ENCODE results near the gene PRPF6.

Gene PRPF6

DNA sequence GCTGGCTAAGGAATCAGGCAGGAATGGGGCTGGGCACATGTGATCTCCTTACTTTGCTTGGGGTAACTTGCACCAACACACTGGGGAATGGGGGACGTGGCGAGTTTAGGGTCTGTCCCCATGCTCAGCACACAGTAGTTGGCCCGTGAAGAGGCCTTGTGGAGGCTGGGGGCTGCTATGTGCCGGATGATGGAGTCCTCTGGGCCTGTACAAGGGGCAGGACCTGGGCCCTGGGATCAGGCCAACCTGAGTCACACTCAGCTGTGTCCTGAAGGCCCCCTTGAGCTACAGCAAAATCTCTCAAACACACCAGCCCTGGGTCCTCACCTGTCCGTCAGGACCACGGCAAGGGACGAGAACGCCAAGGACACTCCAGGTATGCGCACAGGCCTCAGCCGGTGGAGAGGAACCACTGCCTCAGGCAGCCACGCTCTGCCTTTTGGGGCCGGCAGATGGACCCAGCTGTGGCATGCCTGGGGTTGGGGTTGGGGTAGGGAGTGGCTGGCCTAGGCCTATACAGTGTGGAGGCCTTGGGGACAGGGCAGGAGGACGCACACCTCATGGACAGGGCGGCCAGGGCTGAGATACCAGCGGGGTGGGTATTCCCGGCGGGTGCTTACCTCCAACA lies 35.8 kb upstream of the PRPF6 start:
- TF ChIP-seq, protein P1, sequence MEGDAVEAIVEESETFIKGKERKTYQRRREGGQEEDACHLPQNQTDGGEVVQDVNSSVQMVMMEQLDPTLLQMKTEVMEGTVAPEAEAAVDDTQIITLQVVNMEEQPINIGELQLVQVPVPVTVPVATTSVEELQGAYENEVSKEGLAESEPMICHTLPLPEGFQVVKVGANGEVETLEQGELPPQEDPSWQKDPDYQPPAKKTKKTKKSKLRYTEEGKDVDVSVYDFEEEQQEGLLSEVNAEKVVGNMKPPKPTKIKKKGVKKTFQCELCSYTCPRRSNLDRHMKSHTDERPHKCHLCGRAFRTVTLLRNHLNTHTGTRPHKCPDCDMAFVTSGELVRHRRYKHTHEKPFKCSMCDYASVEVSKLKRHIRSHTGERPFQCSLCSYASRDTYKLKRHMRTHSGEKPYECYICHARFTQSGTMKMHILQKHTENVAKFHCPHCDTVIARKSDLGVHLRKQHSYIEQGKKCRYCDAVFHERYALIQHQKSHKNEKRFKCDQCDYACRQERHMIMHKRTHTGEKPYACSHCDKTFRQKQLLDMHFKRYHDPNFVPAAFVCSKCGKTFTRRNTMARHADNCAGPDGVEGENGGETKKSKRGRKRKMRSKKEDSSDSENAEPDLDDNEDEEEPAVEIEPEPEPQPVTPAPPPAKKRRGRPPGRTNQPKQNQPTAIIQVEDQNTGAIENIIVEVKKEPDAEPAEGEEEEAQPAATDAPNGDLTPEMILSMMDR (IDR thresholded peaks at IDR 0.05; ENCODE audit: insufficient read depth, low read length, missing control alignments), result no peak
- no peak for DNase-seq (ENCODE audit: low read depth, low spot score)
- CTCF ChIA-PET, result no interaction called here
- no peak overlapping the region for H3K4me3 ChIP-seq (ENCODE audit: low read depth, low read length)
- POLR2A ChIA-PET, result no interaction called here

DNA sequence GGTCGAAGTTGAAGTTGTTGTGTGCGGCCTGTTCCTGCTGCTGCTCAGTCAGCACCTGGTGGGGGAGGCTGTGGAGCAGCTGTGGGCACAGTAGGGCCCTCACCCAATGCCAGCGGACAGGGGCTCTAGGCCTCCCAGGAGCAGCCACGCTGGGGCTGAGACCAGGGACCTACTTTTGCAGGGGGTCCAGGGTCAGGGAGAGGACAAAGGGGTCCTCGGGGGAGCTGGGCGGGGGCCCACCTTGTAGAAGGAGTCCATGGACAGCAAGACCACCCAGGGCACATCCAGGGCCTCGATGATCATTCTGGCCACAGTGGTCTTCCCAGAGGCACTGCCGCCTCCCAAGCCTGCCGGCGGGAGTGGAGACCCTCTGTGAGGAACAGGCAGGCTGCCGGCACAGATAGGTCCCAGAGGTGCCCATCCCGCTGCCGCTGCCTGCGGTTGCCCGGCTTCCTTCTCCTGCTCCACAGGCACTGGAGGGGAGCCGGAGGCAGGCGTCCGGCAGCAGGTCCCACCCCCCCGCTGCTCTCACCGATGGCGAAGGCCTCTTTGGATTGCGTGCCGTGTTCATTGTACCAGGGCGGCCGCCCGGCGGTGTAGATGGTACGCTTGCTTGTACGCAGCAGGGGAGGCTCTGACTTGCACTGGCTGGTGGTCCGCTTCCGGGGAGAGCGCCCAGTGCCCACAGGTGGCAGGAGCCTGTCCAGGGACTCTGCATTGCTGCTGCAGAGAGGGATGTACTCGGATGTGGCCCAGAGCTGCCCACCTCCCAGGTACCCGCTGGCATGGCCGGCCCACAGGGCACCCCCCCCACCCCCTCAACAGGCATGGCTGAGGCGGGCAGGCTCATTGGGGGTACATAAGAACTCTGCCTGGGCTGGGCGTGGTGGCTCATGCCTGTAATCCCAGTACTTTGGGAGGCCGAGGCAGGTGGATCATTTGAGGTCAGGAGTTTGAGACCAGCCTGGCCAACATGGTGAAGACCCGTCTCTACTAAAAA lies 34.7 kb upstream of the PRPF6 start:
- TF ChIP-seq, protein P1 (IDR thresholded peaks at IDR 0.05; ENCODE audit: insufficient read depth, low read length, missing control alignments), result no peak
- DNase-seq (ENCODE audit: low read depth, low spot score), result no peak
- ChIA-PET POLR2A (no interaction called here), CTCF (no interaction called here)
- H3K4me3 ChIP-seq (ENCODE audit: low read depth, low read length), result no peak overlapping the region

DNA sequence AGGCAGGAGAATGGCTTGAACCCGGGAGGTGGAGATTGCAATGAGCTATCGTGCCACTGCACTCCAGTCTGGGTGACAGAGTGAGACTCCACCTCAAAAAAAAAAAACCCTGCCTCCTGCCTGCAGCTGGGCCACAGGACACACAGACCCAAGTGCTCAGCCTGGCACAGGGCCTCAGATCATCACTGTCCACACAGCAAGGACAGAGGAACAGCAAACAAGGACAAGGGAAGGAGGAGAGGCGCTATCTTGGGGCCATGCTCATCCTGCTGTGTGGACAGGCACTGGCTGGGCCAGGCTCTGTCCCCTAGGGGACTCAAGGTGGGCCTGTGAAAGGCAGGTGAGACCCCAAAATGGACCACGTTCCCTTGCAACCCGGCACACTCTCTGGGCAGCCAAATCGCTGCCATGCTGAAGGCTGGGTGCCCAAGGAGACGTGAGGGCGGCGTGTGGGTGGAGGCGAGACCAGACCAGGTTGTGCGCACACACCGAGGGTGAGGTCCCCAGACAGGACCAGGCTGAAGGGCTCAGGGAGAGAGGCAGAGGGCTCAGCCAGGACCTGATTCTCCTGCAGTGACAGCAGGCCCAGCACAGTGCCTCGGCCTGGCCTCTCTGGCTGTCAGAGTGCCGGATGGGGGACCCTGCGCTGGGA lies 33.8 kb upstream of the PRPF6 start:
- no peak overlapping the region for H3K4me3 ChIP-seq (ENCODE audit: low read depth, low read length)
- ChIA-PET CTCF (no interaction called here), POLR2A (no interaction called here)
- TF ChIP-seq, protein P1 (IDR thresholded peaks at IDR 0.05; ENCODE audit: insufficient read depth, low read length, missing control alignments), result no peak
- DNase-seq (ENCODE audit: low read depth, low spot score), result no peak

DNA sequence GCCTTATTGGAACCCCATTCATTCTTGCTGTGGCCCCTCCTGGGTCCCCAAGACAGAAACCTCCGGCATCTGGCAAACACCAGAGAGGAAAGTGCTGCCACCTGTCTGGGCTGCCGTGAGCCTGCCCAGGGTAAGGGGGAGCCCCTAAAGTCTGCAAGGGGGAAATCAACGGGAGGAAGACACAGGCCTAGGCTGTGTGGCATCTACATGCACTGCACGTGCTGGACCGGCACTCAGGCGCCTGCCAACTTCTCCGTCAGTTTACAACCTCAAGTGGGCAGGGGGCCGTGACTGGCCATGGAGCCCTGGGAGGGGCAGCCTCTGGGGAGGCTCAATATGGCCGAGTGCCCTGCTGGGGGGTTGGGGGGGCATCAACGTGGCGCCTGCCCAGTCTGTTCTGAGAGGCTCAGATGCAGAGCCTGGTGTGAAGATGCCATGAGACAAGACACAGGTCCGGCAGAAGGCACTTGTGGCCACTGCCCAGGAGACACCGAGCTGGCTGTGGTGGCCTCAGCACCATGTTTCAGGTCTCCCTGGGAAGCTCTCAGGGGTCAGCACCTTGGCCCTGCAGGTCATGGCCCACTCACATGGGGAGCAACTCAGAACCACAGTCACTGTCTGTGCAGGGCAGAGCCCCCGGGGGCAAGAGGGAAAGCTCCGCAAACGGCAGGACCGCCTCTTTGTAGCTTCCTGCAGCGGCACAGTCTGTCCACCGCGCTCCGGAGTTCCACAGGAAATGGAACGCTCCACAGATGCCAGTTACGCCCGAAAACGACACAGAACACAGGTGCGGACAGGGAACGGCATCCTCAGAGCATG lies 33.1 kb upstream of the PRPF6 start:
- TF ChIP-seq, protein P1 (IDR thresholded peaks at IDR 0.05; ENCODE audit: insufficient read depth, low read length, missing control alignments), result no peak
- no peak overlapping the region for H3K4me3 ChIP-seq (ENCODE audit: low read depth, low read length)
- ChIA-PET POLR2A (no interaction called here), CTCF (no interaction called here)
- no peak for DNase-seq (ENCODE audit: low read depth, low spot score)

DNA sequence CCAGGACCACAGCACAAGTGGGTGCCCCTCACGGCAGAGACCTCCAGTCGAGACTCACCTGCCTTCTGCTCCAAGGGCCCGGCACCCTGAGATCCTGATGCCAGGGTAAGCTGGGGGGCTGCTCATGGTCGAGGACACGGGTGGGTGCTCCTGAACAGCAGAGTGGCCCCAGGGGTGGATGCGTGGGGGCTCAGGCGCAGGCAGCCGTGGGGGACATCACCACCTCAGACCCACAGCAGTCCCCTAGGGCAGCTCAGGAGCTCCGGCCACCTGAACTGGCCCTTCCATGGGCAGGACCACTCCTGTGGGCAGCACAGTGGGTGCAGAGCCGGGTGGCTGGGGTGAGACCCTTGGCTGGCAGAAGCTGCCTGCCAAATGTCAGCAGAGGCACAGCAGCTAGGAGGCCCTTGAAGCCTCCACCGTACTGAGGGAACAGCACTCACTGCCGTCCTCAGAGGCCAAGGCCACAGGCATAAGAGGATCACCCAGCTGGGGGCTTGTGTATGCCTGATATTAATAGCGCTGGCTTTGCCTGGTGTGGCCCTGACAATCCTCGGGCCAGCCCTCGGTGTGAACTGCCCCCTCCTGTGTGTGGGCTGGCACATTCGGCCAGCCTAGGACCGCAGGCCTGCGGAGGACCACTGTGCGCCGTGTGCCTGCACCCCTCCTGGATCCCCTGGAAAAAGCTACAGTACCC lies 30.1 kb upstream of the PRPF6 start:
- DNase-seq (ENCODE audit: low read depth, low spot score), result no peak
- no peak overlapping the region for H3K4me3 ChIP-seq (ENCODE audit: low read depth, low read length)
- TF ChIP-seq, protein P1 (IDR thresholded peaks at IDR 0.05; ENCODE audit: insufficient read depth, low read length, missing control alignments), result no peak
- POLR2A ChIA-PET, result no interaction called here
- CTCF ChIA-PET, result interaction anchor here (1.1 kb wide), 1 partner anchor 23 kb away, joined by 3 read pairs; no protein-coding TSS in a partner anchor
